PC-3 (cell line): ENCODE data around the gene SLC6A3. TPM values are rescaled to one million over a fixed set of nuclear protein-coding genes. Genes with fewer than 3 reads are reported as not detected.

Experiments used
- ATAC-seq: fragments of 200-7000 bp; cut with Tn5 transposase; 2 replicates; pipeline ENCODE4 v1.9.1; 2020; ENCODE audit warnings: mild to moderate bottlenecking, moderate library complexity
- BruUV-seq: library from RNA; stranded (reverse); fragments of 400-500 nt; replicated peaks from 2 replicates; lab custom pipeline; 2021; lab: Mats Ljungman, UMichigan
- CTCF ChIA-PET: fragments of 300-600 bp; sonication (Branson Sonifier 250); formaldehyde crosslinking; loops from one replicate; lab custom pipeline; 2022; ENCODE audit warnings: antibody characterized with exemption; lab: Charles Lee
- POLR2A ChIA-PET: fragments of 300-600 bp; sonication (Branson Sonifier 250); formaldehyde crosslinking; loops from one replicate; lab custom pipeline; 2022; ENCODE audit warnings: antibody characterized with exemption; ENCODE audit not compliant: unreplicated experiment; lab: Charles Lee
- DNase-seq: peaks from one replicate; pipeline ENCODE4 v3.0.0-alpha.2; 2015
- H2AFZ ChIP-seq: fragments of 300-600 bp; sonication (generic); 2 replicates; pipeline ENCODE4 v1.6.0; 2016; ENCODE audit warnings: antibody characterized with exemption, low read length
- H3F3A ChIP-seq: fragments of 300-600 bp; sonication (generic); one replicate; pipeline ENCODE4 v1.6.0; 2017; ENCODE audit warnings: antibody characterized with exemption, low read length, control low read depth, mild to moderate bottlenecking; ENCODE audit not compliant: unreplicated experiment
- H3K27ac ChIP-seq: fragments of 300-600 bp; sonication (generic); 2 replicates; pipeline ENCODE4 v1.5.1; 2016; ENCODE audit warnings: mild to moderate bottlenecking, low read length
- H3K27me3 ChIP-seq: fragments of 300-600 bp; sonication (generic); 2 replicates; pipeline ENCODE4 v1.6.1; 2016; ENCODE audit warnings: low read length, mixed read lengths
- H3K36me3 ChIP-seq: fragments of 300-600 bp; sonication (generic); 2 replicates; pipeline ENCODE4 v1.6.1; 2016; ENCODE audit warnings: low read depth, mixed run types, low read length, mixed read lengths
- H3K4me1 ChIP-seq: fragments of 300-600 bp; sonication (generic); 2 replicates; pipeline ENCODE4 v1.5.1; 2016; ENCODE audit warnings: low read length; ENCODE audit not compliant: insufficient read depth
- H3K4me2 ChIP-seq: fragments of 300-600 bp; sonication (generic); 2 replicates; pipeline ENCODE4 v1.6.0; 2016; ENCODE audit warnings: low read length
- H3K4me3 ChIP-seq: fragments of 300-600 bp; sonication (generic); 2 replicates; pipeline ENCODE4 v1.5.1; 2016; ENCODE audit warnings: mild to moderate bottlenecking, low read length, mixed read lengths
- H3K79me2 ChIP-seq: fragments of 300-600 bp; sonication (generic); 2 replicates; pipeline ENCODE4 v1.6.1; 2017; ENCODE audit warnings: low read length, mixed read lengths
- H3K9ac ChIP-seq: fragments of 300-600 bp; sonication (generic); 2 replicates; pipeline ENCODE4 v1.6.0; 2016; ENCODE audit warnings: mild to moderate bottlenecking, low read length
- H3K9me2 ChIP-seq: fragments of 300-600 bp; sonication (generic); replicated peaks from 2 replicates; pipeline ENCODE4 v1.6.1; 2016; ENCODE audit warnings: mixed run types, low read length, mixed read lengths
- H3K9me3 ChIP-seq: fragments of 300-600 bp; sonication (generic); 2 replicates; pipeline ENCODE4 v1.6.1; 2016; ENCODE audit warnings: low read length, mixed read lengths
- H4K20me1 ChIP-seq: fragments of 300-600 bp; sonication (generic); 2 replicates; pipeline ENCODE4 v1.6.1; 2016; ENCODE audit warnings: low read length, mixed read lengths
- CTCF ChIP-seq: fragments of 300-600 bp; sonication (generic); conservative IDR thresholded peaks from 2 replicates; pipeline ENCODE4 v1.5.1; 2017; ENCODE audit warnings: antibody characterized with exemption, low read depth, mild to moderate bottlenecking, low read length
- EZH2 ChIP-seq: fragments of 300-600 bp; sonication (generic); IDR thresholded peaks from one replicate; pipeline ENCODE4 v1.6.1; 2017; ENCODE audit warnings: antibody characterized with exemption, mild to moderate bottlenecking, low read length; ENCODE audit not compliant: unreplicated experiment
- EZH2phosphoT487 ChIP-seq: fragments of 300-600 bp; sonication (generic); IDR thresholded peaks from 2 replicates; pipeline ENCODE4 v1.6.1; 2018; ENCODE audit warnings: mild to moderate bottlenecking, antibody characterized with exemption, low read length, borderline replicate concordance
- intact Hi-C: fragments of 100-400 bp; cut with micrococcal nuclease; formaldehyde crosslinking; loops from 2 replicates; pipeline ENCODE4 v1.9.0; 2023
- total RNA-seq: library from RNA; depleted of rRNA; stranded (reverse); fragments of >200 nt; gene quantifications from 2 replicates; pipeline ENCODE4 v1.2.3, GENCODE V29; 2014

Gene SLC6A3
- total RNA-seq, 1 experiment from 2014 or later: not detected

DNA sequence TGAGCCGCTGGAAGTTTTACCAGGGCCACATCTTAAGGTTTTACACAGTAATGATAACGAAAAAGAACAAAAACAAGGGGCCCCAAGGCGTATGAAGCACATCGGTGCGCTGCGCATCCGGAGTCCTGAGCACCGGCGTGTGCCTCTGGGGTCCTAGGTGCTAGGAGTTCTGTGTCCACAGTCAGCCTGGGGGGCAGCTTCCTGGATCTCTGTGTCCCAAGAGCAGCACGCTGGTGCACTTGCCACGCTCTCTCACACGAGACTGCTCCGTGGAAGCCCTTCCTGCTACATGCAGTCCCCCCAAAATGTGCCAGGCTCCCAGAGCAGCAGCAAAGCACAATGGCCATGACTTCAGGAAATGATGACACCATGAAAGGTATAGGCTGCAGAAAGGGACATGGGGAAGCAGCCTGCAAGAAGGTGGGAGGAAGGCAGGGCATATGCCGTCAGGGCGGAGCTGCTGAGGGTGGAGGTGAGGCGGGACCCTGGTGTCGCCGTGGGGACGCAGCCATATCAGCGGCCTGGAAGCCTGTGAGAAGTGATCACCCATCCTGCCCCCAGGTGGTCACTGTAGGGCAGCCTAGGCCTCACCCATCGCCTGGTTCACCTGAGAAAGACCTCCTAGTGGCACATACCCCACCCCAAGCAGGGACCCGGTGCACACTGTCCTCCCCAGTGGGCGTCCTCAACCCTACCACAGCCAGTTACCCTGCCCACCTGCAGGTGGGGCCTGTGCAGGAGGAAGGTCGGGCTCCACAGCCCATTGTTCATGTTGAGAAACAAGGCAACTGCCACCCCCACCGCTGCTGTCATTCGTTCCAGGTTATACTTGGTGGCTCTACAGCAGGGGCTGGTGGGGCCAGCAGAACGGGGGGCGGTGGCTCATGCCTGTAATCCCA, 23.6 kb upstream of the SLC6A3 start:
- peaks cover 4% of the 10 kb centered on the region; the same call in 1 of the 2 replicates for H3K4me1 ChIP-seq
- no peaks in the 10 kb centered on the region for H3K79me2 ChIP-seq
- no peak overlapping the region for H3K27ac ChIP-seq
- intact Hi-C loops: no loop called here
- no peaks in the 10 kb centered on the region; the same call in 1 of the 2 replicates for H4K20me1 ChIP-seq
- DNase-seq (no peak), ATAC-seq (no peak)
- no peak overlapping the region for H2AFZ ChIP-seq
- no peaks in the 10 kb centered on the region for H3K9me3 ChIP-seq
- no peak overlapping the region for H3K4me2 ChIP-seq
- peaks cover 53% of the 10 kb centered on the region for H3K36me3 ChIP-seq
- no peaks in the 10 kb centered on the region for H3K27me3 ChIP-seq
- no peaks in the 10 kb centered on the region for H3F3A ChIP-seq
- no peak for TF ChIP-seq CTCF
- TF ChIP-seq EZH2phosphoT487: no peak
- no peak for TF ChIP-seq EZH2
- CTCF ChIA-PET: no interaction called here
- no TSS peak for BruUV-seq
- no peaks in the 10 kb centered on the region for H3K9me2 ChIP-seq
- H3K4me3 ChIP-seq: no peak overlapping the region
- POLR2A ChIA-PET: no interaction called here
- no peak overlapping the region for H3K9ac ChIP-seq

GRCh38 chr5:1468247-1468612, 23.0 kb upstream of the SLC6A3 start:
- ATAC-seq (no peak), DNase-seq (peak; percentile 24)
- intact Hi-C loops: no loop called here
- Histone ChIP-seq H3F3A (no peaks in the 10 kb centered on the region), H3K4me3 (no peak overlapping the region), H3K79me2 (no peaks in the 10 kb centered on the region), H2AFZ (no peak overlapping the region), H4K20me1 (no peaks in the 10 kb centered on the region; the same call in 1 of the 2 replicates), H3K9ac (no peak overlapping the region), H3K36me3 (peaks cover 55% of the 10 kb centered on the region), H3K27ac (no peak overlapping the region), H3K4me2 (no peak overlapping the region), H3K9me3 (no peaks in the 10 kb centered on the region), H3K4me1 (peaks cover 4% of the 10 kb centered on the region; the same call in 1 of the 2 replicates), H3K9me2 (no peaks in the 10 kb centered on the region), H3K27me3 (no peaks in the 10 kb centered on the region)
- BruUV-seq: no TSS peak
- CTCF ChIA-PET: no interaction called here
- POLR2A ChIA-PET: no interaction called here
- TF ChIP-seq CTCF (peak; percentile 70), EZH2 (no peak)
